ENCODE data around the gene OBSCN.

OBSCN gene

DNA sequence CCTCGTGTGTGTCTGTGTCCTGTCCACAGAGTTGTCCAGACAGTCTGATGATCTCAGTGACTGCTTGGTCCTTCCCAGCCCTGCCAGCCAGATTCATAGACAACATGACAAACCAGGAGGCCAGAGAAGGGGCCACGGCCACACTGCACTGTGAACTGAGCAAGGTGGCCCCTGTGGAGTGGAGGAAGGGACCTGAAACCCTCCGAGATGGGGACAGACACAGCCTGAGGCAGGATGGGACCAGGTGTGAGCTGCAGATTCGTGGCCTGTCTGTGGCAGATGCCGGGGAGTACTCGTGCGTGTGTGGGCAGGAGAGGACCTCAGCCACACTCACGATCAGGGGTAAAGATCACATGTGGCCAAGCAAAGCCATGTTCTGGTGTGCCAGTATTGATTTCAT, 96.4 kb downstream of the OBSCN start:
- DNase-seq (ENCODE audit: low read depth in 2 of 2, low spot score in 1 of 2) = no peak

GRCh38 chr1:228304766-228305395, 97.0 kb downstream of the OBSCN start:
- no peak for DNase-seq (ENCODE audit: low read depth in 2 of 2, low spot score in 1 of 2)

DNA sequence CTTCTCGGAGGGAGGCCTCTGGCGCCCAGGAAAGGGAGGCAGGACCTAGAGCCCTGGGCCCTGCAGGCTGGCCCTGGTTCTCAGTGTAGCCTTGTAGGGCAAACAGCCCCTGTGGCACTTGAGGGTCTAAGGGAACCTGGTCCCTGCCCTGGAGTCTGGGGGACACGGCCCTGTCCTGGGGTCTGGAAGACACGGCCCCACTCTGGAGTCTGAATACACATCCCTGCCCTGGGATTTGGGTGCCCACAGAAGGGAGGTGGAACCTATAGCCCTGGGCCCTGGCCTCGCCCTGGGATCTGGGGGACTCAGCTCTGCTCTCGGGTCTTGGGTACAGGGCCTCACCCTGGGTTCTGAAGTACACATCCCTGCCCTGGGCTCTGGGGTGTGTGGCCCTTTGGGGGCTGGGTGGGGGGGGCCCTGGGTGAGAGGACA, 97.9 kb downstream of the OBSCN start:
- no peak for DNase-seq (ENCODE audit: low read depth in 2 of 2, low spot score in 1 of 2)

GRCh38 chr1:228306275-228307217, 98.7 kb downstream of the OBSCN start:
- no peak for DNase-seq (ENCODE audit: low read depth in 2 of 2, low spot score in 1 of 2)

DNA sequence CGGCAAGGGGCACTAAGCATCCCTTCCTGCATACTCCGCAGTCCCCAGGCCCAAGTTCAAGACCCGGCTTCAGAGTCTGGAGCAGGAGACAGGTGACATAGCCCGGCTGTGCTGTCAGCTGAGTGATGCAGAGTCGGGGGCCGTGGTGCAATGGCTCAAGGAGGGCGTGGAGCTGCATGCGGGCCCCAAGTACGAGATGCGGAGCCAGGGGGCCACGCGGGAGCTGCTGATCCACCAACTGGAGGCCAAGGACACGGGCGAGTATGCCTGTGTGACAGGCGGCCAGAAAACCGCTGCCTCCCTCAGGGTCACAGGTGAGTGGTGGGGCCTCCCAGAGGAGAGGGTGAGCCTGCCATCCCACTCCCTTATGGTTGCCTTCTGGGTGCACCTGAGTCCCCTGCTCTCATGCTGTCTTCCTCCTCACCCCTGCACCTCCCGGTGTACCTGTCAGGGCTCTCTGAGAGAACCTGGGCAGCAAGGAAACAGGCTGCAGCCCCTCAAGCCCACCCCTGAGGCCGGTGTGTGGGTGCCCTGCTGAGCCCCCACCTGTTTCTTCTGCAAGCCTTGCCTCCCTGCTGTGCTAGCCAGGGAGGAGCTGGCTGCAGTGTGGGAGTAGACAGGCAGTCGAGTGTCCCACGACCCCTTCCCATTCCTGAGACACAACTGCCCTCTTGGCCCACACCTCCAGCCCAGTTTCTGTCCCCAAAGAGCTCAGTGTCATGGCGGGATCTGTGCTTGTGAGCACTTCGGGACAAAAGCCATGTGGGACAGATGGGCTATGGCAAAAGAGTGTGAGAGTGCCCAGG, 99.6 kb downstream of the OBSCN start:
- no peak for DNase-seq (ENCODE audit: low read depth in 2 of 2, low spot score in 1 of 2)

GRCh38 chr1:228308085-228308601, 100.3 kb downstream of the OBSCN start:
- DNase-seq (ENCODE audit: low read depth in 2 of 2, low spot score in 1 of 2) = no peak

DNA sequence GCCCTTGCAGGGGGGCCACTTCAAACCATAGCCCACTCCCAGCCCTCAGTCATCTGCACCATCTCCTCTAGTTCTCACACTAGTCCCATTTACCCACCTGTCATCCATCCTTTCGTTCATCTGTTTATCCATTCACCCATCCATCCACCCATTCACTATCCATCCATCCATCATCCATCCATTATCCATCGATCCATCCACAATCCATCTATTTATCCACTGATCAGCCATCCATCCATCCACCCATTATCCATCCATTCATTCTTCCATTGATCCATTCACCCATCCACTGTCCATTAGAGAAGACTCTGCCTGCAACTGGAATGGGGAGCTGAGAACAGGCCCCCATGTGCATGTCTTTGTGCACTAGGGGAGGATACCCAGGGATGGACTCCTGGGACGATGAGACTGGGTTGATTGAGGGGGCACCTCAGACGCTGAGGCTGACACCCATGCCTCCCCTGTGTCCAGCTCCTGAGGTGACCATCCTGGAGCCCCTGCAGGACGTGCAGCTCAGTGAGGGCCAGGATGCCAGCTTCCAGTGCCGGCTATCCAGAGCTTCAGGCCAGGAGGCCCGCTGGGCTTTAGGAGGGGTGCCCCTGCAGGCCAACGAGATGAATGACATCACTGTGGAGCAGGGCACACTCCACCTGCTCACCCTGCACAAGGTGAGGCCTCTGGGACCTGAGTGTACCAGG, 100.9 kb downstream of the OBSCN start:
- DNase-seq (ENCODE audit: low read depth in 2 of 2, low spot score in 1 of 2) = no peak

DNA sequence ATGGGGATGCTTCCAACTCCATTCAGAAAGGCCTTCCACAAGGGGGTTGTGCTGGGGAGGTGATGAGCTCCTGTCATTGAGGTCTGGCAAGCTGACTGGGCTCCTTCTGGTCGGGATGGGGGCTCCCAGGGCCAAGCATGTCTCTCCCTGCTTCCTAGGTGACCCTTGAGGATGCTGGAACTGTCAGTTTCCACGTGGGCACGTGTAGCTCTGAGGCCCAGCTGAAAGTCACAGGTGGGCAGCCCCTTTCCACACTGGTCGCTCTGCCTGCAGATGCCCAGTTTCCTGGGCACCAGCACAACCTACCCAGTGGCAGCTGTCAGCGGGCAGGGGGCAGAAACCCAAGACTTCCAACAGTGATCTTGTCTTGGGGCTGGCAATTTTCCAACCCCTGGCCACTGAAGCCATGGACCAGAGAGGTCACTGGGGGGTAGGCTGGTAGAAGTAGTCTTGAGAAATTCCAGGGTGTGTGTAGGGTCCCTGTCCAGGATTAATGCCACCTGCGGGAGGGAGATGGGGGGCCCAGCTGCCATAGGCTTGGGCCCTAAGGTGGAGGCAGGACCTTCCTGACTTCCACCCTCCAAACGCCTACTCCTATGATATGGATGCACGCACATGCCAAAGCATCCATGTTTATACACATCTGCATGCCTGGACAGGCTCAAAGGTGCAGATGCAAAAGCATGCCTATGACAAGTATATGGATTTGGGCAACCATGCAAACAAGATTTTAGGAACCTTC, 101.7 kb downstream of the OBSCN start:
- no peak for DNase-seq (ENCODE audit: low read depth in 2 of 2, low spot score in 1 of 2)

DNA sequence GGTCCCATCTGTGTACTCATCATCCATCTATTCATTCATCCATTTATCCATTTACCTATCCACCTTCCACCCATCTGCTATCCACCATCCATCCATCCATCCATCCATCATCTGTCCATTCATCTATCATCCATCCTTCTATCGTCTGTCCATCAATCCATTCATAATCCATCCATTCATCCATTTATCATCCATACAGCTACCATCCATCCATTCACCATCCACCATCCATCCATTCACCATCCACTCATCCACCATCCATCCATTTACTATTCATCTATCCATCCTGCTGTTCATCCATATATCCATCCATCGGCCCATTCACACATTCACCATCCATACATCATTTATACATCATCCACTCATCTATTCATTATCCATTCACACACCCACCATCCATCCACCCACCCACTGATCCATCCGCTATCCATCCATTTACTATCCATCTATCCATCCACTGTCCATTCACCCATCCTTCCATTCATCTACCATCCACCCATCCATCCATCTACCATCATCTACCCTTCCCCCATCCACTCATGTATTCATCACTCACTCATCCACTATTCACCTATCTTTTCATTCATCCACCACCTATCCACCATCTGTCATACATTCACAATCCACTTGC, 102.4 kb downstream of the OBSCN start:
- DNase-seq (ENCODE audit: low read depth in 2 of 2, low spot score in 1 of 2) = no peak

DNA sequence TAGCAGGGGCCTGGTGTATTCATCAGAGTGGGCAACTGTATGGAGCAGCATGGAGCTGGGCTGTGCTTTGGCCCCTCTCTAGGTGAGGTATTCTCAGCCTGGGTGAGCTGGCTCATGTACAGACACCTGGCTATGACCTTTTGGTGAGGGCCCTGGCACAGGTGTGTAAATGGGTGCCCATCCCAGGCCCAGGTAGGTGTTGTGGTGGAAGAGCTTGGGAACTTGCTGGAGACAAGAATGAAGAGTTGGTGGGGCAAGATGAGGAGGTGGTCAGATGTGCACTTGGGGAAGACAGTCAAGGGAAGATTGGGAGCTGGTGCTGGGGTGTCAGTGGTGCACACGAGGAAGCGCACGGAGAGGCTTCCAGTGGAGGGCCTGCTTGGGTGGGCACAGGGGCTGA, 103.2 kb downstream of the OBSCN start:
- no peak for DNase-seq (ENCODE audit: low read depth in 2 of 2, low spot score in 1 of 2)

- no peak for DNase-seq (ENCODE audit: low read depth in 2 of 2, low spot score in 1 of 2)
Observed at GRCh38 chr1:228312136-228312764, 104.4 kb downstream of the OBSCN start.

GRCh38 chr1:228313536-228314277, 105.9 kb downstream of the OBSCN start:
- DNase-seq (ENCODE audit: low read depth in 2 of 2, low spot score in 1 of 2) = no peak

GRCh38 chr1:228314315-228314657, 106.4 kb downstream of the OBSCN start:
- DNase-seq (ENCODE audit: low read depth in 2 of 2, low spot score in 1 of 2) = no peak

- no peak for DNase-seq (ENCODE audit: low read depth in 2 of 2, low spot score in 1 of 2)
Observed at GRCh38 chr1:228314658-228315483, 107.0 kb downstream of the OBSCN start.

DNA sequence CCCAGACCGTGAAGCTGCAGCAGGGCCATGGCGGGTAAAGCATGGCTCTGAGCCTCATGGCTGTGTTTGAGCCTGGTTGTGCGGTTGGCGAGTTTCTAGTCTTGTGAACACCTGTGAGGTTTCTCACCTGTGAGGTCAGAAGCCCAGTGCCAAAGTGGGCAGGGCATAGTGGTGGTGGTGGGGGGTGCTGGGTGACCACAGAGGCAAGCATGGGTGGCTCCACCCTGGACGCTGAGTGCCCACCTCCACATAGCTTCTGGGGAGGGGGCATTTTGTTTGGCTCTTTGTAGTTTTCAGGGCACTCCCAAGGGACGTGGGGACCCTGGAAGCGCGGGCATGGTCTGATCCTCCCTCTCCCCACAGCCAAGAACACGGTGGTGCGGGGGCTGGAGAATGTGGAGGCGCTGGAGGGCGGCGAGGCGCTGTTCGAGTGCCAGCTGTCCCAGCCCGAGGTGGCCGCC, 107.7 kb downstream of the OBSCN start:
- DNase-seq (ENCODE audit: low read depth in 2 of 2, low spot score in 1 of 2) = no peak

- DNase-seq (ENCODE audit: low read depth in 2 of 2, low spot score in 1 of 2) = no peak
Observed at GRCh38 chr1:228315945-228316588, 108.2 kb downstream of the OBSCN start.

Measured in stimulated activated CD8-positive, alpha-beta memory T cell treated with anti-CD3 and anti-CD28 coated beads, Interleukin-4, amount 100 ng/mL, for 4 hours (primary cell).